K562 (cell line): ENCODE measurements around the gene FAAH. TPM values are rescaled to one million over a fixed set of nuclear protein-coding genes. Genes with fewer than 3 reads are reported as not detected.
A peak's percentile ranks its signal among the peaks of the same experiment; 100 is the strongest.

ENCODE experiments used
- ATAC-seq: fragments of 200-7000 bp; cut with Tn5 transposase; 3 replicates; pipeline ENCODE4 v1.9.1; 2020; ENCODE audit warnings: moderate library complexity
- BruUV-seq: library from RNA; stranded (reverse); fragments of 400-500 nt; replicated peaks from 2 replicates; lab custom pipeline; 2021; lab: Mats Ljungman, UMichigan
- CTCF ChIA-PET: fragments of 300-600 bp; formaldehyde crosslinking; extraction: SDS; loops from one replicate; lab custom pipeline; 2021; ENCODE audit warnings: low intra/inter-chr PET ratio; lab: Yijun Ruan, JAX
- POLR2A ChIA-PET: fragments of 300-600, 350-650 bp; sonication (Branson Sonifier 250); formaldehyde crosslinking; extraction: SDS; loops from one replicate; lab custom pipeline; 2021; ENCODE audit warnings: antibody characterized with exemption, inconsistent platforms; lab: Yijun Ruan, JAX
- DNase-seq, 4 experiments: peaks; one replicate each; pipeline versions ENCODE4 v3.0.0 to v3.0.0-alpha.2; 2011 to 2018; ENCODE audit warnings: low spot score in 3 of 4, mixed read lengths in 3 of 4; ENCODE audit errors: extremely low read depth in 1 of 4
- FAIRE-seq: peaks from 2 replicates; lab custom pipeline; 2011; peaks lifted over from hg19 to GRCh38; lab: Jason Lieb, UNC
- H2AFZ ChIP-seq: 2 replicates; pipeline ENCODE4 v1.6.0; 2011; ENCODE audit warnings: low read depth, low read length, control low read depth, inconsistent platforms
- H3K27ac ChIP-seq: fragments of 200-600 bp; 3 replicates; pipeline ENCODE4 v1.8.0; 2011; ENCODE audit warnings: low read depth, mild to moderate bottlenecking, control low read depth, inconsistent platforms, low read length, moderate library complexity, mixed read lengths; ENCODE audit errors: extremely low read depth
- H3K27me3 ChIP-seq, 2 experiments: fragments of 300-600 bp in 1 of 2; 2 replicates in 1 of 2; 3 replicates in 1 of 2; pipeline versions ENCODE4 v1.6.0 to v1.8.0; 2011; ENCODE audit warnings: inconsistent platforms in 2 of 2, low read length in 2 of 2, mild to moderate bottlenecking in 1 of 2, mixed read lengths in 1 of 2, moderate library complexity in 1 of 2; ENCODE audit not compliant: control insufficient read depth in 2 of 2, insufficient read depth in 2 of 2
- H3K36me3 ChIP-seq: fragments of 300-600 bp; 3 replicates; pipeline ENCODE4 v1.8.0; 2011; ENCODE audit warnings: mild to moderate bottlenecking, low read length, inconsistent platforms; ENCODE audit not compliant: control insufficient read depth, insufficient read depth
- H3K4me1 ChIP-seq, 2 experiments: fragments of 200-600 bp in 1 of 2; replicated peaks in 1 of 2; 2 replicates in 1 of 2; 3 replicates in 1 of 2; pipeline versions ENCODE4 v1.5.1 to v1.8.0; 2011; ENCODE audit warnings: inconsistent platforms in 2 of 2, low read length in 2 of 2, mild to moderate bottlenecking in 1 of 2, mixed read lengths in 1 of 2, moderate library complexity in 1 of 2; ENCODE audit not compliant: control insufficient read depth in 2 of 2, insufficient read depth in 2 of 2
- H3K4me2 ChIP-seq: 2 replicates; pipeline ENCODE4 v1.6.1; 2011; ENCODE audit warnings: low read length, control low read depth, inconsistent platforms, mixed read lengths; ENCODE audit not compliant: insufficient read depth
- H3K4me3 ChIP-seq: fragments of 200-600 bp; sonication (generic), shearing (Covaris generic); 2 replicates; pipeline ENCODE4 v1.5.1; 2016; ENCODE audit warnings: control low read depth, inconsistent platforms
- H3K79me2 ChIP-seq: fragments of 200-600 bp; 3 replicates; pipeline ENCODE4 v1.8.0; 2011; ENCODE audit warnings: low read length, inconsistent platforms; ENCODE audit not compliant: control insufficient read depth, insufficient read depth
- H3K9ac ChIP-seq, 2 experiments: 2 replicates each; pipeline versions ENCODE4 v1.6.0 to v1.6.1; 2011; ENCODE audit warnings: low read depth in 2 of 2, low read length in 2 of 2, control low read depth in 1 of 2, inconsistent platforms in 1 of 2, mild to moderate bottlenecking in 1 of 2, mixed read lengths in 1 of 2; ENCODE audit not compliant: insufficient read depth in 1 of 2
- H3K9me1 ChIP-seq: one replicate; pipeline ENCODE4 v1.6.0; 2011; ENCODE audit warnings: inconsistent platforms, mild to moderate bottlenecking, low read length, moderate library complexity; ENCODE audit not compliant: control insufficient read depth, insufficient read depth
- H3K9me3 ChIP-seq: replicated peaks from 2 replicates; pipeline ENCODE4 v1.5.1; 2011; ENCODE audit warnings: low read depth, low read length, inconsistent platforms; ENCODE audit not compliant: control insufficient read depth, insufficient read depth
- H4K20me1 ChIP-seq: replicated peaks from 2 replicates; pipeline ENCODE4 v1.6.1; 2011; ENCODE audit warnings: low read length, inconsistent platforms, mixed read lengths; ENCODE audit not compliant: control insufficient read depth, insufficient read depth
- ATF1 ChIP-seq, 2 experiments: fragments of 450-650 bp in 1 of 2; IDR thresholded peaks; 2 replicates each; pipeline ENCODE4 v1.6.1; 2016; ENCODE audit warnings: missing compliant biosample characterization in 1 of 2, missing genetic modification characterization in 1 of 2
- DIDO1 ChIP-seq: fragments of 450-650 bp; IDR thresholded peaks from 2 replicates; pipeline ENCODE4 v1.6.1; 2016; ENCODE audit warnings: low read depth, missing biosample characterization, missing genetic modification characterization
- MBD2 ChIP-seq: sonication (generic); IDR thresholded peaks from 2 replicates; pipeline ENCODE4 v1.6.1; 2016; ENCODE audit warnings: low read depth, borderline replicate concordance
- PURB ChIP-seq: sonication (generic); formaldehyde crosslinking; IDR thresholded peaks from 2 replicates; pipeline ENCODE4 v1.9.0; 2021; ENCODE audit warnings: low read depth, mild to moderate bottlenecking, missing genetic modification reagents
- RNF2 ChIP-seq: sonication (generic); IDR thresholded peaks from 2 replicates; pipeline ENCODE4 v1.6.1; 2016
- SMAD1 ChIP-seq: fragments of 150-350 bp; IDR thresholded peaks from 2 replicates; pipeline ENCODE4 v1.6.1; 2014; ENCODE audit warnings: low read length, low read depth; ENCODE audit not compliant: partially characterized antibody
- TGIF2 ChIP-seq: sonication (generic); formaldehyde crosslinking; IDR thresholded peaks from 2 replicates; pipeline ENCODE4 v1.8.1; 2022; ENCODE audit warnings: mild to moderate bottlenecking, missing genetic modification reagents, moderate library complexity
- UBTF ChIP-seq, 2 experiments: IDR thresholded peaks; 2 replicates each; pipeline ENCODE4 v1.6.1; 2012; ENCODE audit warnings: improper control_type of control experiment in 2 of 2, low read depth in 2 of 2, low read length in 2 of 2, borderline replicate concordance in 1 of 2
- ZBTB26 ChIP-seq: fragments of 450-650 bp; formaldehyde crosslinking; IDR thresholded peaks from 2 replicates; pipeline ENCODE4 v1.4.0; 2022; ENCODE audit warnings: missing genetic modification characterization
- ZNF592 ChIP-seq: fragments of 450-650 bp; IDR thresholded peaks from 2 replicates; pipeline ENCODE4 v1.6.1; 2017; ENCODE audit warnings: antibody characterized with exemption, mild to moderate bottlenecking
- ZNF695 ChIP-seq: fragments of 450-650 bp; formaldehyde crosslinking; IDR thresholded peaks from 2 replicates; pipeline ENCODE4 v1.4.0; 2020; ENCODE audit warnings: mild to moderate bottlenecking, moderate library complexity
- WGBS: fragments of 100-300 bp; shearing (Covaris generic); methylation state at CpG from one replicate; pipeline ENCODE4 v1.1.6; 2016; ENCODE audit warnings: low coverage, mixed read lengths; ENCODE audit not compliant: insufficient coverage; ENCODE audit errors: missing lambda C conversion rate; 5-methylcytosine and 5-hydroxymethylcytosine counted together
- in situ Hi-C: fragments of 300-500 bp; cut with MboI; formaldehyde crosslinking; loops from 4 replicates; pipeline ENCODE4 v1.15.0; 2018; ENCODE audit warnings: inconsistent platforms, mixed read lengths
- intact Hi-C: fragments of 100-400 bp; cut with micrococcal nuclease; formaldehyde crosslinking; loops from 2 replicates; pipeline ENCODE4 v1.14.2; 2022
- polyA plus RNA-seq, 8 experiments: library from polyadenylated mRNA; depleted of rRNA in 4 of 8; stranded (reverse) in 5 of 8; unstranded in 3 of 8; fragments of >200 nt; fragmentation: Nextera tagmentation in 2 of 8; fragmentation: Illumina TruSeq in 1 of 8; extraction: Ambion mirVana in 2 of 8; extraction: Trizol in 1 of 8; gene quantifications; 2 replicates each; pipeline versions ENCODE4 v1.2.1 to v1.2.3, GENCODE V29; 2011 to 2014; ENCODE audit warnings: inconsistent platforms in 1 of 8, missing spikeins in 1 of 8
- total RNA-seq, 7 experiments: library from RNA; depleted of rRNA in 6 of 7; stranded (reverse); fragments of >200 nt in 6 of 7; fragmentation: Illumina TruSeq in 2 of 7; extraction: Trizol in 2 of 7; gene quantifications; 2 replicates each; pipeline versions ENCODE4 v1.2.1 to v1.2.3, GENCODE V29; 2011 to 2021; ENCODE audit warnings: low replicate concordance in 1 of 7

The FAAH gene
- total and polyA plus RNA-seq, 9 of the 15 experiments (the other 6 are each of a cell fraction or from before 2014, with no cell fraction given), result 0.06 to 1.1 (median 0.32) TPM

GRCh38 chr1:46368791-46369190 is 25.3 kb upstream of the FAAH start (continued):
- TF ChIP-seq ZNF592, result no peak

- peak overlapping the region; percentile 65 for H3K4me2 ChIP-seq
- peak overlapping the region; percentile 54 for H3K27ac ChIP-seq
- WGBS, result 24% methylated on average over 4 of the region's 4 CpGs
- H3K36me3 ChIP-seq, result peaks cover 32% of the 10 kb centered on the region; the same call in 2 of the 3 replicates
- H3K9me3 ChIP-seq, result no peaks in the 10 kb centered on the region
- DNase-seq, result peak in 2 of 4 experiments; percentile 8 to 28
- H3K9ac ChIP-seq, result peak overlapping the region in 1 of 2 experiments; percentile 5; a peak in 1 of 4 replicates
- H3K9me1 ChIP-seq, result no peaks in the 10 kb centered on the region
- intact Hi-C loops, result no loop called here
- FAIRE-seq, result no peak
- H4K20me1 ChIP-seq, result 0 out of 2 replicates have a peak, but pooled peaks cover 3% of the 10 kb centered on the region
- peak; percentile 68 for ATAC-seq
- H2AFZ ChIP-seq, result peak overlapping the region; percentile 56
- BruUV-seq, result no TSS peak
- H3K79me2 ChIP-seq, result no peaks in the 10 kb centered on the region
- no peaks in the 10 kb centered on the region for H3K27me3 ChIP-seq
- peaks cover 3 to 22% of the 10 kb centered on the region in 2 experiments; a peak in 3 of 5 replicates for H3K4me1 ChIP-seq
- in situ Hi-C loops, result no loop called here
- POLR2A ChIA-PET, result interaction anchor here (0.6 to 1.9 kb wide), 7 partner anchors 10 to 1163 kb away, joined by 3 to 6 read pairs (median 3); no protein-coding TSS in a partner anchor
- CTCF ChIA-PET, result no interaction called here
- no peak overlapping the region for H3K4me3 ChIP-seq
- TF ChIP-seq MBD2 (no peak), ATF1 (CRISPR knock-in tag; IDR thresholded peaks at IDR 0.05) (no peak), ATF1 (tag; IDR thresholded peaks at IDR 0.05) (no peak), TGIF2 (CRISPR knock-in tag) (no peak), ZBTB26 (CRISPR knock-in tag) (no peak), RNF2 (no peak), UBTF (IDR thresholded peaks at IDR 0.05; ENCODE audit: borderline replicate concordance in 1 of 2, low read depth in 2 of 2, low read length in 2 of 2) (no peak), PURB (no peak), ZNF695 (no peak), SMAD1 (no peak), DIDO1 (no peak)
These were observed 24.4 kb upstream of the FAAH start for GRCh38 chr1:46369542-46370213.
